ENCODE results near the gene DUSP10. TPM values are rescaled to one million over a fixed set of nuclear protein-coding genes. Genes with fewer than 3 reads are reported as not detected.

The DUSP10 gene
- total RNA-seq, 1 experiment from 2014 or later = 1.7 TPM

- no peak for TF ChIP-seq EGR1 (IDR thresholded peaks at IDR 0.05; ENCODE audit: low read depth)
- no peak for TF ChIP-seq ZNF274 (IDR thresholded peaks at IDR 0.05; ENCODE audit: low read depth, low read length)
- no peak for TF ChIP-seq CEBPB (IDR thresholded peaks at IDR 0.05; ENCODE audit: low read depth)
- TF ChIP-seq EZH2 (IDR thresholded peaks at IDR 0.05) = no peak
These were observed 51.0 kb downstream of the DUSP10 start (continued) for GRCh38 chr1:221690858-221691257.

- H3K4me2 ChIP-seq (ENCODE audit: low read length) = no peak overlapping the region
- no peak overlapping the region for H3K27ac ChIP-seq (ENCODE audit: low read depth, low read length)
- no peaks in the 10 kb centered on the region for H3K79me2 ChIP-seq (ENCODE audit: insufficient read depth, low read length)
- ChIA-PET CTCF (no interaction called here), POLR2A (no interaction called here), RAD21 (ENCODE audit: low non-redundant PET in 1 of 2, low total read pairs in 2 of 2, uncharacterized antibody in 2 of 2, unreplicated experiment in 2 of 2) (no interaction called here)
- no peaks in the 10 kb centered on the region for H4K20me1 ChIP-seq (ENCODE audit: insufficient read depth)
- no peak overlapping the region for H3K9ac ChIP-seq (ENCODE audit: low read length)
- H3K27me3 ChIP-seq (ENCODE audit: insufficient read depth, low read length) = no peaks in the 10 kb centered on the region
- H3K4me3 ChIP-seq (replicated peaks in 1 of 2; ENCODE audit: low read depth in 1 of 2, low read length in 2 of 2) = no peak overlapping the region
- no TSS peak for BruUV-seq (replicated peaks)
- DNase-seq (ENCODE audit: low read depth, low spot score) = no peak
- H2AFZ ChIP-seq (ENCODE audit: low read depth, low read length, poor library complexity, severe bottlenecking) = no peak overlapping the region
- H3K4me1 ChIP-seq (ENCODE audit: control insufficient read depth in 1 of 2, insufficient read depth in 2 of 2, low read length in 2 of 2) = no peaks in the 10 kb centered on the region
- TF ChIP-seq CTCF (IDR thresholded peaks at IDR 0.05 in 2 of 3, conservative IDR thresholded peaks at IDR 0.05 in 1 of 3; ENCODE audit: borderline replicate concordance in 1 of 3, insufficient read depth in 1 of 3, low read depth in 2 of 3, low read length in 2 of 3) (no peak), SIN3A (IDR thresholded peaks at IDR 0.05; ENCODE audit: low read depth) (no peak), SP1 (IDR thresholded peaks at IDR 0.05; ENCODE audit: low read depth) (no peak), CBX3 (IDR thresholded peaks at IDR 0.05; ENCODE audit: low read depth) (no peak), EGR1 (IDR thresholded peaks at IDR 0.05; ENCODE audit: low read depth) (no peak), ELF1 (IDR thresholded peaks at IDR 0.05; ENCODE audit: borderline replicate concordance, low read depth) (no peak)
- no peaks in the 10 kb centered on the region for H3K36me3 ChIP-seq (ENCODE audit: control insufficient read depth in 1 of 2, insufficient read depth in 2 of 2, low read length in 2 of 2)
- intact Hi-C loops (cut with micrococcal nuclease) = no loop called here
- no peaks in the 10 kb centered on the region for H3K9me3 ChIP-seq (ENCODE audit: control insufficient read depth in 1 of 2, insufficient read depth in 1 of 2, low read depth in 1 of 2, low read length in 2 of 2)
- H3K9me2 ChIP-seq (ENCODE audit: insufficient read depth) = no peaks in the 10 kb centered on the region
- ATAC-seq = no peak
These were observed 52.8 kb downstream of the DUSP10 start for GRCh38 chr1:221689138-221689537.

Data from HCT116 (cell line).